Liver (tissue), 9 donors: Measurements from ENCODE around the gene TMEM115. TPM values are rescaled to one million over a fixed set of nuclear protein-coding genes. Genes with fewer than 3 reads are reported as not detected.

ENCODE experiments used
- DNase-seq: peaks from one replicate; pipeline ENCODE4 v3.0.0-alpha.2; 2017; ENCODE audit warnings: low spot score
- H3K27ac ChIP-seq, 2 donors: one replicate each; pipeline ENCODE4 v1.7.0; 2013; ENCODE audit warnings: inconsistent platforms in 2 of 2, low read length in 2 of 2, control low read depth in 1 of 2, low read depth in 1 of 2, mild to moderate bottlenecking in 1 of 2
- H3K27me3 ChIP-seq, 4 donors: one replicate each; pipeline versions ENCODE4 v1.6.1 to v1.7.0; 2013; ENCODE audit warnings: low read length in 3 of 4, inconsistent platforms in 1 of 4, mild to moderate bottlenecking in 1 of 4, moderate library complexity in 1 of 4; ENCODE audit not compliant: control insufficient read depth in 4 of 4, insufficient read depth in 4 of 4
- H3K36me3 ChIP-seq, 4 donors: one replicate each; pipeline versions ENCODE4 v1.6.1 to v1.7.0; 2013; ENCODE audit warnings: low read length in 3 of 4, mild to moderate bottlenecking in 3 of 4, low read depth in 1 of 4, moderate library complexity in 1 of 4; ENCODE audit not compliant: control insufficient read depth in 4 of 4, insufficient read depth in 3 of 4
- H3K4me1 ChIP-seq, 4 donors: one replicate each; pipeline versions ENCODE4 v1.6.1 to v1.7.0; 2013; ENCODE audit warnings: low read length in 3 of 4, mild to moderate bottlenecking in 3 of 4, moderate library complexity in 1 of 4; ENCODE audit not compliant: control insufficient read depth in 4 of 4, insufficient read depth in 4 of 4
- H3K4me3 ChIP-seq, 3 donors: one replicate each; pipeline versions ENCODE4 v1.6.1 to v1.7.0; 2013; ENCODE audit warnings: low read length in 3 of 3, control low read depth in 1 of 3, low read depth in 1 of 3, mild to moderate bottlenecking in 1 of 3
- H3K9ac ChIP-seq, 2 donors: one replicate each; pipeline ENCODE4 v1.7.0; 2013; ENCODE audit warnings: low read length in 2 of 2, mild to moderate bottlenecking in 2 of 2, moderate library complexity in 2 of 2, control low read depth in 1 of 2, low read depth in 1 of 2
- H3K9me3 ChIP-seq, 4 donors: one replicate each; pipeline versions ENCODE4 v1.6.1 to v1.7.0; 2013; ENCODE audit warnings: low read length in 3 of 4; ENCODE audit not compliant: control insufficient read depth in 4 of 4
- CTCF ChIP-seq: fragments of 150-350 bp; IDR thresholded peaks from 2 replicates; pipeline ENCODE4 v1.5.1; 2017; ENCODE audit warnings: improper control_type of control experiment, low read depth, low read length; ENCODE audit not compliant: missing input control
- EGR1 ChIP-seq, 2 donors: IDR thresholded peaks; 2 replicates each; pipeline ENCODE4 v1.6.1; 2016 to 2018; ENCODE audit warnings: antibody characterized with exemption in 2 of 2, low read depth in 2 of 2
- FOXA1 ChIP-seq: IDR thresholded peaks from 2 replicates; pipeline ENCODE4 v1.6.1; 2016; ENCODE audit warnings: antibody characterized with exemption
- FOXA2 ChIP-seq: IDR thresholded peaks from 2 replicates; pipeline ENCODE4 v1.6.1; 2016; ENCODE audit warnings: antibody characterized with exemption
- GABPA ChIP-seq, 2 donors: IDR thresholded peaks in 1 of 2; conservative IDR thresholded peaks in 1 of 2; 2 replicates each; pipeline ENCODE4 v1.6.1; 2016; ENCODE audit warnings: antibody characterized with exemption in 2 of 2, mild to moderate bottlenecking in 1 of 2, moderate library complexity in 1 of 2
- HNF4G ChIP-seq: IDR thresholded peaks from 2 replicates; pipeline ENCODE4 v1.6.1; 2016; ENCODE audit warnings: antibody characterized with exemption
- JUND ChIP-seq, 2 donors: IDR thresholded peaks; 2 replicates each; pipeline ENCODE4 v1.6.1; 2016; ENCODE audit warnings: antibody characterized with exemption in 2 of 2
- MAX ChIP-seq: IDR thresholded peaks from 2 replicates; pipeline ENCODE4 v1.6.1; 2016; ENCODE audit warnings: antibody characterized with exemption
- REST ChIP-seq: IDR thresholded peaks from 2 replicates; pipeline ENCODE4 v1.6.1; 2016; ENCODE audit warnings: antibody characterized with exemption, mild to moderate bottlenecking
- RXRA ChIP-seq, 2 donors: IDR thresholded peaks; 2 replicates each; pipeline ENCODE4 v1.6.1; 2017 to 2018; ENCODE audit warnings: antibody characterized with exemption in 2 of 2, mild to moderate bottlenecking in 1 of 2
- SP1 ChIP-seq: IDR thresholded peaks from 2 replicates; pipeline ENCODE4 v1.6.1; 2018; ENCODE audit warnings: antibody characterized with exemption, mild to moderate bottlenecking
- TAF1 ChIP-seq: conservative IDR thresholded peaks from 2 replicates; pipeline ENCODE4 v1.6.1; 2016; ENCODE audit warnings: antibody characterized with exemption, mild to moderate bottlenecking
- ZBTB33 ChIP-seq: IDR thresholded peaks from 2 replicates; pipeline ENCODE4 v1.6.1; 2016; ENCODE audit warnings: antibody characterized with exemption
- WGBS: extraction: QIAGEN DNeasy Blood & Tissue Kit; methylation state at CpG from one replicate; pipeline ENCODE4 v1.1.7; 2013; 5-methylcytosine and 5-hydroxymethylcytosine counted together
- polyA plus RNA-seq, 2 donors: library from polyadenylated mRNA; stranded (reverse) in 1 of 2; unstranded in 1 of 2; fragments of 200-250 nt in 1 of 2; fragments of >200 nt in 1 of 2; fragmentation: Nextera tagmentation in 1 of 2; extraction: Ambion mirVana in 1 of 2; gene quantifications; one replicate each; pipeline versions ENCODE4 v1.2.1 to v1.2.3, GENCODE V29; 2013 to 2015
- total RNA-seq, 2 donors: library from RNA; depleted of rRNA; stranded (reverse); fragments of >200 nt; gene quantifications; one replicate each; pipeline ENCODE4 v1.2.3, GENCODE V29; 2014
- donor health status: healthy.
- donor health status: healthy.
- donor health status: healthy.
- donor health status: healthy.
- donor health status: healthy.

The TMEM115 gene
- total and polyA plus RNA-seq, 4 donors, result 18.6 to 23.0 (median 19.8) TPM

GRCh38 chr3:50380405-50381085, 21.2 kb upstream of the TMEM115 start:
- Histone ChIP-seq H3K4me3 (no peak overlapping the region), H3K36me3 (no peaks in the 10 kb centered on the region), H3K9ac (no peak overlapping the region), H3K27me3 (no peaks in the 10 kb centered on the region), H3K9me3 (no peaks in the 10 kb centered on the region), H3K27ac (no peak overlapping the region), H3K4me1 (no peaks in the 10 kb centered on the region)
- WGBS, result 91% methylated on average over 17 of the region's 17 CpGs
- TF ChIP-seq JUND (IDR thresholded peaks at IDR 0.05), result no peak
- TF ChIP-seq MAX, result no peak
- TF ChIP-seq GABPA (IDR thresholded peaks at IDR 0.05 in 1 of 2, conservative IDR thresholded peaks at IDR 0.05 in 1 of 2), result no peak
- TF ChIP-seq FOXA1, result no peak
- no peak for TF ChIP-seq FOXA2
- DNase-seq, result no peak

- no peak for DNase-seq
- Histone ChIP-seq H3K4me1 (no peaks in the 10 kb centered on the region), H3K4me3 (no peak overlapping the region), H3K9ac (no peak overlapping the region), H3K9me3 (no peaks in the 10 kb centered on the region), H3K27ac (no peak overlapping the region), H3K27me3 (no peaks in the 10 kb centered on the region), H3K36me3 (no peaks in the 10 kb centered on the region)
- WGBS, result 89% methylated on average over 17 of the region's 17 CpGs
- no peak for TF ChIP-seq FOXA2
- no peak for TF ChIP-seq RXRA (IDR thresholded peaks at IDR 0.05)
- TF ChIP-seq SP1, result no peak
- TF ChIP-seq JUND (IDR thresholded peaks at IDR 0.05), result no peak
- TF ChIP-seq GABPA (IDR thresholded peaks at IDR 0.05 in 1 of 2, conservative IDR thresholded peaks at IDR 0.05 in 1 of 2), result no peak
- TF ChIP-seq HNF4G, result no peak
- TF ChIP-seq TAF1, result no peak
Observed at GRCh38 chr3:50378757-50379156, 19.4 kb upstream of the TMEM115 start.

GRCh38 chr3:50378024-50378423, 18.7 kb upstream of the TMEM115 start:
- Histone ChIP-seq H3K9me3 (no peaks in the 10 kb centered on the region), H3K4me1 (no peaks in the 10 kb centered on the region), H3K27ac (no peak overlapping the region), H3K4me3 (no peak overlapping the region), H3K9ac (no peak overlapping the region), H3K36me3 (no peaks in the 10 kb centered on the region), H3K27me3 (no peaks in the 10 kb centered on the region)
- WGBS, result 85% methylated on average over 6 of the region's 6 CpGs
- TF ChIP-seq HNF4G (no peak), ZBTB33 (no peak), EGR1 (IDR thresholded peaks at IDR 0.05; ENCODE audit: low read depth in 2 of 2) (no peak), JUND (IDR thresholded peaks at IDR 0.05) (no peak), FOXA2 (no peak), TAF1 (no peak), FOXA1 (no peak), REST (no peak), MAX (no peak), CTCF (no peak)
- no peak for DNase-seq
